T47D (cell line): ENCODE data around the gene SLC4A1AP.
A peak's percentile ranks its signal among the peaks of the same experiment; 100 is the strongest.
"Not testable (repeated sequence)": the region's sequence is repeated elsewhere in the genome, so short reads cannot be mapped to it uniquely, and the experiment has no call there.

Experiments used
- DNase-seq, 2 experiments: peaks; one replicate each; pipeline versions ENCODE4 v3.0.0 to v3.0.0-alpha.2; 2011 to 2012; ENCODE audit warnings: low read depth in 1 of 2, low spot score in 1 of 2
- JUND ChIP-seq: IDR thresholded peaks from 2 replicates; pipeline ENCODE4 v1.6.1; 2012; ENCODE audit warnings: low read depth
- in situ Hi-C: cut with HindIII; loops from 2 replicates; pipeline ENCODE4 v1.10.0; 2016; ENCODE audit warnings: low sequenced_read_pairs, low pct_unique_long_range_greater_than_20kb

SLC4A1AP gene

GRCh38 chr2:27661371-27661770 is 2.3 kb upstream of the SLC4A1AP start:
- in situ Hi-C loops = no loop called here
- no peak for TF ChIP-seq JUND
- DNase-seq = no peak

GRCh38 chr2:27664154-27664574 is 475 bp downstream of the SLC4A1AP start:
- DNase-seq = no peak
- TF ChIP-seq JUND = no peak
- in situ Hi-C loops = no loop called here

DNA sequence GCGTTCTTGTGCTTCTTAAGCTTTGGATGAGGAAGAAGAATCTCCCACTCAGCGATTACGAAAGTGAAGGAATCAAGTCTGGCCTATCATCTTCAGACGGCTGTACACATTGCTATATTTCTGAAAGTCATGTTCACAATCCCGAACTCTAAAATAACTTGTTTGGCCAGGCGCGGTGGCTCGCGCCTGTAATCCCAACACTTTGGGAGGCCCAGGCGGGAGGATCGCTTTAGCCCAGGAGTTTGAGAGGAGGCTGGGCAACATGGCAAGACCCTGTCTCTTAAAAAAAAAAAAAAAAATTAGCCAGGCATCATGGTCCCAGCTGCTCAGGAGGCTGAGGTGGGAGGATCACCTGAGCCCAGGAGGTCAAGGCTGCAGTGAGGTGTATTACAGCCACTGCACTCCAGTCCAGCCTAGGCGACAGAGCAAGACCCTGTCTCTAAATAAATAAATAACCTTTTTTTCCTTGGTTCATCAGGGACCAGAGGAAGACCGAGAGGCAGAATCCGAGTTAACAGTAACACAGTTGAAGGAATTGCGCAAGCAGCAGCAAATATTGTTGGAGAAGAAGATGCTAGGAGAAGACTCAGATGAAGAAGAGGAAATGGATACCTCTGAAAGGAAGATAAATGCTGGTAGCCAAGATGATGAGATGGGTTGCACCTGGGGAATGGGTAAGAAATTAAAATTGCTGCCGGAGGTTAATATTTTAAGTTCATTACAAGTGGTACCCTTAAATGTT is 1.1 kb downstream of the SLC4A1AP start:
- in situ Hi-C loops = no loop called here
- no peak for TF ChIP-seq JUND
- DNase-seq = no peak

DNA sequence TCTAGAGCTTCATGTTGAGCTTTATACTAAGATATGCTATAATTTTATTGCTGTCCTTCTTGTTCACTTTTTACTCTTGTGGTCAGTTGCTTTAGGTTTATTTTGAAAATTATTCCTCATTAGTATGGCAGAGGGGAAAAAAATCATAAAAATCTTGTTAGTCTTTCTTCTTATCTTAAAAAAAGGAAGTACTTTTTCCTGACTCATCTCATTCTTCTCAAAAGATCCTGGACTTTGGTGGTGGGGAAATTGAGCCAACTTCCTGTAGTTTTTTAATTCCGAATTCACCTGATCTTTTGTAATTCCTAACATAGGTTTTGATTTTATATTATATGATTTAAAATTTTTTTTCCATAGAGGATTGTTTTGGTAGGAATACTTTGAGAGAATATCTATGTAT is 3.8 kb downstream of the SLC4A1AP start:
- no peak for DNase-seq
- in situ Hi-C loops = no loop called here
- TF ChIP-seq JUND = no peak

DNA sequence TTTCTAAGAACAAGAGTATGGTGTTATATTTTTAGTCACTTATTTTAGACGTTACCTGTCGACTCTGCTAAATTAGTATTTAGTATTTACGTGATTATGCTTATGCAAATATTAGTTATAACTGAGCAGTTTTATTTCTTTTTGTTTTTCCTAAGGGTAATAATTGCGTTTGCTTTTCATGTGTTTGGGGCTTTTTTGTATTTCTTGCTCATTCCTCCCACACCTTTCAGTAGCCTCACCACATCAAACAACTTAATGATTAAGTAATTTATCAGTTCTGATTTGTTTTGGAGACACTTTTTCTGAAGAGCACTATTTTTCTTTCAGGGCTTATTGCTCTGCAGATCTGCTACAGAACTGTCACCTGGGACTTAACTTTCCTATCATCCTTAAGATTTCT is 7.5 kb downstream of the SLC4A1AP start:
- no peak for DNase-seq
- no peak for TF ChIP-seq JUND
- in situ Hi-C loops = no loop called here

GRCh38 chr2:27672723-27673486 is 9.2 kb downstream of the SLC4A1AP start:
- in situ Hi-C loops = no loop called here
- no peak for TF ChIP-seq JUND
- no peak for DNase-seq

DNA sequence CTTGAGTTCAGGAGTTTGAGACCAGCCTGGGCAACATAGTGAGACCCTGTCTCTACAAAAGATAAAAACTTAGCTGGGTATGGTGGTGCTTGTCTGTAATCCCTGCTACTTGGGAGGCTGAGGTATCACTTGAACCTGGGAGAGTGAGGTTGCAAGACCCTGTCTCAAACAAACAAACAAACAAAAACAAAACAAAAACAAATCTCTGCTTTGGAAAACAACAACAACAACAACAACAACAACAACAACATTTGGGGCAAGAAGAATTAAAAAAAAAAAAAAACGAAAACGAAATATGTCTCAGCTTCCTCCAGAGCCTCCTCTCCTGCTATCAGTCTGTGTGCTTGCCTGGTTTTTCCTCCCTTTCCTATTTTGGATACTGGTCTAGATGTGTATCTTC is 16.9 kb downstream of the SLC4A1AP start:
- no peak for TF ChIP-seq JUND
- in situ Hi-C loops = no loop called here
- DNase-seq = no peak

DNA sequence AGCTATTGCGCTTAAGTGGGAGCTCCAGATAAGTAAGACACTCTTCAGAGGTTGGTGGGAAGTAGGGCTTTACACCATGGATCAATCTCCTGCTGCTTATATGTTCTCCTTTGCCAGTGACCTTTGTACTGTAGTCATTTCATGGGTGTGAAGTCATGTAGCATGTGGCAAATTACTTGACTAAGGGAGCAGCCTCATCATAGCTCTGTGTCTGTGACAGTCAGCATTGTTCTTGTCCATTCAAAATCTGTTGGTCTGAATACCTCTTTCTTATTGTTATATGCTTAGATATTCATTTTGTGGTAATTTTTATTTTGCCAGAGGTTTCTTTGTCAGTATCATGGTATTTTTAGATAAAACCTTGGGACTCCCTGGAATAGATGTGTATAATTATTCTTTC is 18.2 kb downstream of the SLC4A1AP start:
- DNase-seq = no peak
- in situ Hi-C loops = no loop called here

GRCh38 chr2:27682334-27682771 is 18.7 kb downstream of the SLC4A1AP start:
- DNase-seq, in situ Hi-C loops: not testable (repeated sequence)

More for the DNA sequence above, 18.2 kb downstream of the SLC4A1AP start:
- no peak for TF ChIP-seq JUND

DNA sequence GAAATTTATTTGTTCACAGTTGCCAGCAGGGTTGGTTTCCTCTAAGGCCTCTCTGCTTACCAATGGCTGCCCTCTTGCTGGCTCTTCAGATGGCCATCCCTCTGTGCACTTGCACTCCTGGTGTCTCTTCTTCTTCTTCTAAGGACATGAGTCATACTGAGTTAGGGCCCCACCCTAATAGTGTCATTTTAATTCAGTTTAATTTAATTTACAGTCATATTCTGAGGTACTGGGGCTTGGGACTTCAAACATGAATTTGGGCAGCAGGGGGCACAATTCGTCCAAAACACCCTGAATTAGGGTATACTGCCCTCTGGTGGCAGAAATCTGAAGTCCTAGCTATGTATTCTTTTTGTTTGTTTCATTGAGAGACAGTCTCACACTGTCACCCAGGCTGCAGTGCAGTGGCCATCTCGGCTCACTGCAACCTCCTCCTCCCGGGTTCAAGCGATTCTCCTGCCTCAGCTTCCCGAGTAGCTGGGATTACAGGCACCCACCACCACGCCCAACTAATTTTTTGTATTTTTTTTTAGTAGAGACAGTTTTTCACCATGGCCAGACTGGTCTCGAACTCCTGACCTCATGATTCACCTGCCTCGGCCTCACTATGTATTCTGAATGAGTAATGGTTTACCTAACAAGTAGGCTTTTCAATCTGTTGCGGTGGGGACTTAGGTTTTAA is 19.8 kb downstream of the SLC4A1AP start:
- DNase-seq = peak in 1 of 2 experiments; percentile 94
- TF ChIP-seq JUND = no peak
- in situ Hi-C loops = no loop called here

GRCh38 chr2:27685006-27685405 is 21.3 kb downstream of the SLC4A1AP start:
- in situ Hi-C loops, DNase-seq: not testable (repeated sequence)

DNA sequence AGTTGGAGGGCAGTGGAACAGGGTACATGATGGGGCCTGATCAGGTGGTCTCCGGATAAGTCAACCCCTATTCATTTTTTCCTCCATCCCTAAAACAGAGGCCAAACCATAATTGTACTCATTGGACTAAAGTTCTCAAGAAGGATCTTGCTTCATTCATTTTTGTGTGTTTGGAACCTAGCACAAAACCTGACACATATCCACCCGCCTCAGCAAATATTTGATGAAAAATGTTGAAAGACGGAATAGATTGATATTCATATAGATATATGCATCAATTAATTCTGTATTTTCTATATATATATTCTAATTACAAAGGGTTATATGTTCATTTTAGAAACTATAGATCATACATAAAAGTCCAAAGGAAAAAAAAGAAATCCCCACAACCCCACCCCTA is 21.9 kb downstream of the SLC4A1AP start:
- in situ Hi-C loops = no loop called here
- TF ChIP-seq JUND = no peak

DNA sequence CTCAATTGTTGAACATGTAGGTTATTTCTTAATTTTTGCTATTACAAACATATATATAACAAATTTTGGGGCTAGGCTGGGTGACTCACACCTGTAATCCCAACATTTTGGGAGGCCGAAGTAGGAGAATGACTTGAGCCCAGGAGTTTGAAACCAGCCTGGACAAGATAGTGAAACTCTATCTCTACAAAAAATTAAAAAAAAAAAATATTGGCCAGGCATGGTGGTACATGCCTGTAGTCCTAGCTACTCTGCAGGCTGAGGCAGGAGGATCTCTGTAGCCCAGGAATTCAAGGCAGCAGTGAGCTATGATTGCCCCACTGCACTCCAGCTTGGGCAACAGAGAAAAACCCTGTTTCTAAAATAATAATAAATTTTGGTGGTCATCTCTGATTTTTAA is 23.5 kb downstream of the SLC4A1AP start:
- in situ Hi-C loops = no loop called here
- no peak for DNase-seq
- TF ChIP-seq JUND = no peak

More for the DNA sequence above, 21.9 kb downstream of the SLC4A1AP start:
- DNase-seq = no peak
